MG63 (cell line): ENCODE results near the gene HOXB1. TPM values are rescaled to one million over a fixed set of nuclear protein-coding genes. Genes with fewer than 3 reads are reported as not detected.
A peak's percentile ranks its signal among the peaks of the same experiment; 100 is the strongest.

Source experiments
- DNase-seq: peaks from one replicate; pipeline ENCODE4 v3.0.0-alpha.2; 2020
- H3K27me3 ChIP-seq: fragments of 250-450 bp; sonication (Bioruptor Pico); 2 replicates; pipeline ENCODE4 v1.5.1; 2020; ENCODE audit warnings: mild to moderate bottlenecking, moderate library complexity
- H3K36me3 ChIP-seq: fragments of 250-450 bp; sonication (Bioruptor Pico); 2 replicates; pipeline ENCODE4 v1.5.1; 2020; ENCODE audit warnings: mild to moderate bottlenecking, moderate library complexity
- H3K4me3 ChIP-seq: fragments of 250-450 bp; sonication (Bioruptor Pico); 2 replicates; pipeline ENCODE4 v1.5.1; 2020; ENCODE audit warnings: mild to moderate bottlenecking, moderate library complexity
- H3K9me3 ChIP-seq: fragments of 250-450 bp; sonication (Bioruptor Pico); 2 replicates; pipeline ENCODE4 v1.5.1; 2020; ENCODE audit warnings: mild to moderate bottlenecking, moderate library complexity
- total RNA-seq: library from RNA; depleted of rRNA; stranded (reverse); fragments of >200 nt; shearing (Covaris generic); gene quantifications from 2 replicates; pipeline ENCODE4 v1.2.3, GENCODE V29; 2014; ENCODE audit warnings: low replicate concordance; rRNA removed

HOXB1 gene
- not detected in 2 replicates for total RNA-seq

GRCh38 chr17:48530887-48531272, at the start of gene HOXB1:
Gene HOXB1 (minus strand): TSS chr17:48531011. CDS start chr17:48530904, 107 bp downstream.
- H3K27me3 ChIP-seq: no peaks in the 10 kb centered on the region
- no peaks in the 10 kb centered on the region for H3K9me3 ChIP-seq
- H3K4me3 ChIP-seq: no peak within 1 kb of the TSS
- DNase-seq: no peak
- no peaks in the 10 kb centered on the region for H3K36me3 ChIP-seq

DNA sequence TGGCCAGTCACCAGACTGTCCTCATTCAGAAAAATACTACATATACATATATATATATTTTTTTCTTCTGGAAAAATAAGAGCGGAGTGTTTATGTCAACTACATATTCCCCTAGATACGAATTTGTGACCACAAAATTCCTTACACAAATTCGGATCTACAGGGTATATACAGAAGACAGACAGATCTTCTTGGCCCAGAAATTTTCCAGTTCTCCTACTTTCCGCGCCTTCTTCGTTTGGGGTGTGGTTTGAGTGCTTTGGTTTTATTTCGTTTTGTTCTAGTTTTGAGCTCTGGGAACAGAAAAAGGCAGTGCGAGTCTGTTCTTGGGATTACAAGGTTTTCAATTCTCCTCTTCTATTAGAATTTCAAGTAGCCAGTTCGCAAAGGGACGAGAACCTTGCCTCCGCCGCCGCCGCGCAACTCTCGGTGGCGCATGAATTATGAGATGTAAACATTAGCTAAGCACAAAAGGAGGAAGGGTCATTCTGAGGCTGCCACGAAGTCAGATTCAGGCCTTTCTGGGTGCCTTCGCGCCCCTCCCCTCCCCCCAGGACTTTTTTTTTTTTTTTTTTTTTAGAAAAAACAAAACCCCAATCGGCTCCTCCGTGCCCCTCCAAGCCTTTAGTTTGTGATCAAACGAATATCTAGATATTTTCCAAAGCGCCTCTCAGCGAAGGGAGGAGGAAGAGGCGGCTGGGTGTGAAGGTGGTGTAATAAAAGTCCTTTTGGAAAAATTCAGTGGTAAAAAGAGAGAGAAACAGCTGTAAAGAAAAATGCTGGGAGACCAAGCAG, 49.1 kb upstream of the HOXB1 start:
- Histone ChIP-seq H3K9me3 (no peaks in the 10 kb centered on the region), H3K36me3 (peaks cover 6% of the 10 kb centered on the region), H3K4me3 (peak overlapping the region; percentile 61), H3K27me3 (no peaks in the 10 kb centered on the region)
- no peak for DNase-seq

DNA sequence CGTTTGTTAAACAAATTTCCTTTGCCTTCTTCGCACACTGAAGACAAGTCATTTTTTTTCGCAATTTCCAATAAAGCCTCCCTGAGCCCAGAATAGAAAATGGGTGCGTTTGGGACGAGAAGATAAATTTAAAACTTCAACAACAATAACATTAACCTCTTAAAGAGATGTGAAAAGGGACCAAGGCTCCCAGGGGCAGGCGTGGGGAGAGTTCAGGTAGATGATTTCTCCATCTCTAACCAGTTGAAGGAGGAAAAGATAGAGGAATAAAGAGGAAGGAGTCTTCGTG, 48.6 kb upstream of the HOXB1 start:
- H3K4me3 ChIP-seq: peak overlapping the region; percentile 61
- no peaks in the 10 kb centered on the region for H3K27me3 ChIP-seq

GRCh38 chr17:48578616-48579470, 48.0 kb upstream of the HOXB1 start:
- no peak for DNase-seq
- Histone ChIP-seq H3K4me3 (peak overlapping the region; percentile 61), H3K27me3 (no peaks in the 10 kb centered on the region), H3K36me3 (peaks cover 8% of the 10 kb centered on the region), H3K9me3 (no peaks in the 10 kb centered on the region)

More for the DNA sequence above, 48.6 kb upstream of the HOXB1 start:
- H3K36me3 ChIP-seq: peaks cover 6% of the 10 kb centered on the region
- H3K9me3 ChIP-seq: no peaks in the 10 kb centered on the region
- no peak for DNase-seq

- H3K9me3 ChIP-seq: no peaks in the 10 kb centered on the region
- peak; percentile 87 for DNase-seq
- peak within 1 kb of the TSS; percentile 61 for H3K4me3 ChIP-seq
- H3K27me3 ChIP-seq: no peaks in the 10 kb centered on the region
- peaks cover 12% of the 10 kb centered on the region for H3K36me3 ChIP-seq
These were observed 47.3 kb upstream of the HOXB1 start, which contains the start of gene HOXB4 for GRCh38 chr17:48577946-48578615. Gene HOXB4 (minus strand): TSS chr17:48578350. CDS start chr17:48578319, 31 bp downstream.

DNA sequence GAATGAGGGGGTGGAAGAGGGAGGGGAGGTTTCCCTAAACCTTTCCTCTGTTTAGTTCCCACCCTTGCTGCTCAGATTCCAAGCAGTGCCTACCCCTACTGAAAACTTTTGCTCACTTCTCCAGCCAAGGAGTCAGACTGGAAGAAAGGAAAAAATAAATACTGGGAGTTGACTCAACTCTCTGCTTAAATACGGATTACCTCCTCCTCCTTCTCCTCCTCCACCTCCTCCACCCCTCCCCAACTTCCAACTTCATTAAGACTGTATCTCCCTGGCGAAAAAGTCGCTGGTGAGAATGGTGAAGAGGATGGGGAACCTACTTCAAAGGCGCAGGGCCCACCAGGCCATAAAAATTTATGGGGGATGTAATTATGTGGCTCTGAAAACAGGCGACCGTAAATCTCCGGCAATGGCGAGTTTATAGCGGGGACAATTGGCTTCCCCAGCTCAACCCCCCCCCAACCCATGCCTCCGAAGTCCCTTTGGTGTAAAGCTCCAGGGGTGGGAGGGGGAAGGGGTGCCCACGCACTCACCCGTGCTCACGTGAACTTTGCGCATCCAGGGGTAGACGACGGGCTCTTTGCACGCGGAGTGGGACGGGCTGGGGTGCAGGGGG, 46.6 kb upstream of the HOXB1 start:
- no peaks in the 10 kb centered on the region for H3K27me3 ChIP-seq
- H3K9me3 ChIP-seq: no peaks in the 10 kb centered on the region
- peak; percentile 68 for DNase-seq
- peak overlapping the region; percentile 61 for H3K4me3 ChIP-seq
- H3K36me3 ChIP-seq: peaks cover 13% of the 10 kb centered on the region

GRCh38 chr17:48576479-48577309, 45.9 kb upstream of the HOXB1 start:
- H3K4me3 ChIP-seq: peak overlapping the region; percentile 61
- no peaks in the 10 kb centered on the region for H3K9me3 ChIP-seq
- peaks cover 19% of the 10 kb centered on the region for H3K36me3 ChIP-seq
- no peaks in the 10 kb centered on the region for H3K27me3 ChIP-seq
- DNase-seq: peak; percentile 90

- Histone ChIP-seq H3K36me3 (peaks cover 24% of the 10 kb centered on the region), H3K4me3 (peak overlapping the region; percentile 61), H3K9me3 (no peaks in the 10 kb centered on the region), H3K27me3 (no peaks in the 10 kb centered on the region)
- peak; percentile 68 for DNase-seq
These were observed 45.1 kb upstream of the HOXB1 start for GRCh38 chr17:48575673-48576478.

GRCh38 chr17:48575066-48575582, 44.3 kb upstream of the HOXB1 start:
- Histone ChIP-seq H3K27me3 (no peaks in the 10 kb centered on the region), H3K9me3 (no peaks in the 10 kb centered on the region), H3K4me3 (peak overlapping the region; percentile 61), H3K36me3 (peaks cover 31% of the 10 kb centered on the region)
- DNase-seq: no peak

DNA sequence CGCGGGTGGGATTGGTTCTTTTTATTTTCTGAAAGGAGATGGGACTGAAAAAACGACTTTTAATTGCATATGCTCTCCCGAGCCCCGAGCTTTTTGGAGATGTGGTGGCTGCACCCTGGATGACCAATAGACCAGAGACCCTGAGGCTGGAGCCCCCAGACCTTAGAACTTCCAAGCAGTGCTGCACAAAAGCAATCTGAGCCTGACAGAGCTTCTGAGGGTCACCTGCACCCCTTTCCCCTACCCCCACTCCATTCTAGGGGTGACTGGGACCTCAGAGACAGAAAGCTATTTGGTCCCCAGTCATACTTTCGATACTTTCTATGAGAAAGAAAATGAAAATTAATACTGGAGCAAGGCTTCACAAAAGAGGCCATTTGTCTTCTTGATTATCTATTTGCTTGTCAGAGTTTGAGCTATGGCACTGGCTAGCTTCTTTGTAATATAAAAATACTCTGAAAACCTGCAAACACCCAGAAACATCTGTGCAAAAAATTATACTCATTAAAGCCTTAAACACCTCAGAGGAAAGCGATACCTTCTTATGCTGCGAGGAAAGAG, 43.8 kb upstream of the HOXB1 start:
- Histone ChIP-seq H3K27me3 (no peaks in the 10 kb centered on the region), H3K9me3 (no peaks in the 10 kb centered on the region), H3K36me3 (peaks cover 37% of the 10 kb centered on the region), H3K4me3 (peak overlapping the region; percentile 61)
- no peak for DNase-seq

GRCh38 chr17:48571826-48572417, 41.1 kb upstream of the HOXB1 start:
- H3K4me3 ChIP-seq: no peak overlapping the region
- H3K9me3 ChIP-seq: no peaks in the 10 kb centered on the region
- H3K27me3 ChIP-seq: no peaks in the 10 kb centered on the region
- DNase-seq: no peak
- H3K36me3 ChIP-seq: peaks cover 44% of the 10 kb centered on the region

GRCh38 chr17:48571024-48571818, 40.4 kb upstream of the HOXB1 start:
- Histone ChIP-seq H3K27me3 (no peaks in the 10 kb centered on the region), H3K4me3 (peak overlapping the region; percentile 34), H3K9me3 (no peaks in the 10 kb centered on the region), H3K36me3 (peaks cover 43% of the 10 kb centered on the region)
- DNase-seq: peak; percentile 65

GRCh38 chr17:48570325-48571023, 39.7 kb upstream of the HOXB1 start:
- no peaks in the 10 kb centered on the region for H3K9me3 ChIP-seq
- no peak for DNase-seq
- peak overlapping the region; percentile 34 for H3K4me3 ChIP-seq
- peaks cover 46% of the 10 kb centered on the region for H3K36me3 ChIP-seq
- H3K27me3 ChIP-seq: no peaks in the 10 kb centered on the region
